Right lobe of liver (tissue), 6 donors: ENCODE data around the gene IQCF2. TPM values are rescaled to one million over a fixed set of nuclear protein-coding genes. Genes with fewer than 3 reads are reported as not detected.

Experiments
- ATAC-seq, 4 donors: fragments of 200-7000 bp; cut with Tn5 transposase; one replicate each; pipeline ENCODE4 v1.9.1; 2020; ENCODE audit warnings: mild to moderate bottlenecking in 4 of 4, moderate library complexity in 4 of 4
- DNase-seq, 3 donors: peaks; one replicate each; pipeline ENCODE4 v3.0.0-alpha.2; 2020
- H3K27ac ChIP-seq, 3 donors: fragments of 200-600 bp; one replicate each; pipeline ENCODE4 v1.8.0; 2022
- H3K27me3 ChIP-seq, 2 donors: fragments of 200-600 bp; one replicate each; pipeline ENCODE4 v1.8.0; 2022
- H3K36me3 ChIP-seq, 4 donors: fragments of 200-600 bp; sonication (generic) in 1 of 4; one replicate each; pipeline versions ENCODE4 v1.5.1 to v1.8.0; 2017 to 2022; ENCODE audit warnings: control low read depth in 1 of 4
- H3K4me1 ChIP-seq, 4 donors: fragments of 200-600 bp; sonication (generic) in 1 of 4; one replicate each; pipeline versions ENCODE4 v1.5.1 to v1.8.0; 2017 to 2022; ENCODE audit warnings: control low read depth in 1 of 4
- H3K4me3 ChIP-seq, 3 donors: fragments of 200-600 bp; one replicate each; pipeline ENCODE4 v1.8.0; 2022
- H3K9me3 ChIP-seq, 4 donors: fragments of 200-600 bp; sonication (generic) in 1 of 4; one replicate each; pipeline versions ENCODE4 v1.5.1 to v1.8.0; 2017 to 2022; ENCODE audit warnings: control low read depth in 1 of 4
- POLR2A ChIP-seq: fragments of 450-650 bp; IDR thresholded peaks from one replicate; pipeline ENCODE4 v1.6.1; 2017; ENCODE audit warnings: antibody characterized with exemption, mild to moderate bottlenecking
- WGBS: methylation state at CpG from one replicate; pipeline ENCODE4 v1.1.6; 2018; ENCODE audit warnings: low coverage, low lambda C conversion rate; ENCODE audit not compliant: insufficient coverage; ENCODE audit errors: missing lambda C conversion rate; 5-methylcytosine and 5-hydroxymethylcytosine counted together
- intact Hi-C, 2 donors: fragments of 100-400 bp; cut with DNase I; formaldehyde crosslinking; loops; one replicate each; pipeline versions ENCODE4 v1.11.2 to v1.14.1; 2022
- total RNA-seq, 6 experiments: library from RNA; depleted of rRNA in 2 of 6; stranded (reverse); fragments of >200 nt in 2 of 6; fragmentation: NEBNext Ultra II Directional in 3 of 6; extraction: Animal tissue kit (Norgen Biotek cat#: 25700) in 3 of 6; gene quantifications; one replicate each; pipeline versions ENCODE4 v1.1.0 to v1.2.4, GENCODE V29; 2016 to 2023
- TF ChIP-seq, protein P1 (sequence below), 4 donors: fragments of 200-600 bp in 3 of 4; fragments of 450-650 bp in 1 of 4; IDR thresholded peaks; one replicate each; pipeline versions ENCODE4 v1.5.1 to v1.8.0; 2016 to 2022; ENCODE audit warnings: antibody characterized with exemption in 4 of 4, mild to moderate bottlenecking in 2 of 4
- donor health status: DM: no; HTN: yes; CAD: no.
- donor health status: DM: no; HTN: no; CAD: no.
- donor health status: DM: no; HTN: no; CAD: no.
- donor health status: DM: no; HTN: yes; CAD: no.
- donor health status: DM: no; HTN: yes; CAD: no.

Gene IQCF2
- total RNA-seq, 6 experiments from 2014 or later, result not detected

DNA sequence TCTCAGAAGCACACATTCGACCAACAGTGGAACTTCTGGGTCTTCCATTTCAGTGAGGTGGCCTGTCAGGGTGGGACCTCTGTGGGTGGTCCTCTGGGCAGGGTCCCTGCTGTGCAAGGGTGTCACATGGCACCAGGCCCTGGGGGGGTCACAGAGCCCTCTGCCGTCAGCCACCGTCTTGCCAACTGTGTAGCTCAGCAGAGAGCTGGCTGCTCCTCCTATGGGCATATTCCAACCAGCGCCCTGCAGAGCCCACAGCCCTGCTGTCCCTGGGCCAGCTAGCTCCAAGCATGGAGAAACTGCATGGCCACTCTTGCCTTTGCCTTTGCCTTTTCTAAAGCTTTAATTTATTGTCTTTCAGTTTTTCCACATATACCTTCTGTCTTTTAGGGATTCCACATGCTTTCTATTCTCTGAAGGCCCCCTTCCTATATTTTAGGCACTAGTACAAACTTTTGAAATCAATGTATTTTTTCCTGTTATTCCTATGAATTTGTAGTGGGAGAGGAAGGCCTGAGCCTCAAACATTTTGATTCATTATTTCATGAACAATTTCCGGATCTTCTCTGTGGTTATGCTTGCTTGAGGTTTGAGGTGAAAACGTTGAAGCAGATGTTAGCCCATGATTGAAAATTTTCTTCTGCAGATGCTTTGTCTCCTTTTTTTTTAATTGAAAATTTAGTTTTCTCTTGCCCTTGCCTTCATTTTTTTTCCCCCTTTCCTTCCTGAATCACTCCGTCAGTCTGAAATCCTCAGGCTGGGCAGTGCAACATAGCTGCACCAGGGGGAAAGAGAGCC is 30.0 kb downstream of the IQCF2 start:
- no peak overlapping the region for H3K4me3 ChIP-seq
- DNase-seq (no peak), ATAC-seq (no peak)
- no peaks in the 10 kb centered on the region for H3K27me3 ChIP-seq
- intact Hi-C loops, result no loop called here
- H3K4me1 ChIP-seq, result no peaks in the 10 kb centered on the region
- TF ChIP-seq POLR2A, result no peak
- TF ChIP-seq, protein P1, sequence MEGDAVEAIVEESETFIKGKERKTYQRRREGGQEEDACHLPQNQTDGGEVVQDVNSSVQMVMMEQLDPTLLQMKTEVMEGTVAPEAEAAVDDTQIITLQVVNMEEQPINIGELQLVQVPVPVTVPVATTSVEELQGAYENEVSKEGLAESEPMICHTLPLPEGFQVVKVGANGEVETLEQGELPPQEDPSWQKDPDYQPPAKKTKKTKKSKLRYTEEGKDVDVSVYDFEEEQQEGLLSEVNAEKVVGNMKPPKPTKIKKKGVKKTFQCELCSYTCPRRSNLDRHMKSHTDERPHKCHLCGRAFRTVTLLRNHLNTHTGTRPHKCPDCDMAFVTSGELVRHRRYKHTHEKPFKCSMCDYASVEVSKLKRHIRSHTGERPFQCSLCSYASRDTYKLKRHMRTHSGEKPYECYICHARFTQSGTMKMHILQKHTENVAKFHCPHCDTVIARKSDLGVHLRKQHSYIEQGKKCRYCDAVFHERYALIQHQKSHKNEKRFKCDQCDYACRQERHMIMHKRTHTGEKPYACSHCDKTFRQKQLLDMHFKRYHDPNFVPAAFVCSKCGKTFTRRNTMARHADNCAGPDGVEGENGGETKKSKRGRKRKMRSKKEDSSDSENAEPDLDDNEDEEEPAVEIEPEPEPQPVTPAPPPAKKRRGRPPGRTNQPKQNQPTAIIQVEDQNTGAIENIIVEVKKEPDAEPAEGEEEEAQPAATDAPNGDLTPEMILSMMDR (IDR thresholded peaks at IDR 0.05), result no peak
- H3K36me3 ChIP-seq, result no peaks in the 10 kb centered on the region
- no peaks in the 10 kb centered on the region for H3K9me3 ChIP-seq
- WGBS, result 58% methylated on average over 2 of the region's 7 CpGs
- no peak overlapping the region for H3K27ac ChIP-seq

DNA sequence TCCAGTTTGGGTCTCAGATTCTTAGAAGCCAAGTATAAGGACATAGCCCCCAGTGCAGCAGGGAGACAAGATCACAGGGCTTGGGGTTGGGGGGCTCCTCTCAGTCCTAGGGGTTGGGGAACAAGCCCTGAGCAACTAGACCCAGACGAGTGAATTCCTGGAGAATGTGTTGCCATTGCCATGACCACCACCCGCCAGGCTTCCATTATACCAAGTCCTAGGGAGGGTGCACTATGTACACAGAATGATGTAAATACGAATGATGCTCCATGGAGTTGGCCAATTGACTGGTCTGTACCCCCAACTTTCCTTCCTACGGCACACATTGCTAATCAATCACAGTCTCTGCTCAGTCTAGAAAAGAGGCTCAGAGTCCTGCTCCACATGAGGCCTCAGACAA is 33.0 kb downstream of the IQCF2 start:
- ATAC-seq (no peak), DNase-seq (no peak)
- Histone ChIP-seq H3K9me3 (no peaks in the 10 kb centered on the region), H3K36me3 (no peaks in the 10 kb centered on the region), H3K27me3 (no peaks in the 10 kb centered on the region), H3K4me1 (no peaks in the 10 kb centered on the region), H3K4me3 (no peak overlapping the region), H3K27ac (no peak overlapping the region)
- intact Hi-C loops, result no loop called here
- TF ChIP-seq POLR2A, result no peak
- TF ChIP-seq, protein P1 (IDR thresholded peaks at IDR 0.05), result no peak
- WGBS, result no CpG with 5 or more reads among the region's 4 CpGs

DNA sequence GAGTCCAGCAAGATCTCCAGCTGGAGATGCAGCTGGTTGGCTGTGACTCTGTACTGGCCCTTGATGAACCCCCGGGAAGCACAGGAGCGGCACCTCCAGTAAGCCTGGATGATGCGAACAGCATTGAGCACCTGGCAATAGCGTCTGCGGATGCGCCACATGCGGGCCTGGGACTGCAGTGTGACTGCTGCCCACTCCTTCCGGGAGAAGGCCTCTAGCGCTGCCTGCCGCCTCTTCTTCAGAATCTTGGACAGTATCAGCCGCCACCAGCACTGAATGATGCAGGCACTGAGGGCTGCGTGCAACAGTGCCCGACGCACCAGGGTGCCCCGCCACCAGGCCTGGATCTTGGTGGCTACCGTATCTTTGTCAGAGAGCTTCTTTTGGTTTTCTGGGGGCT is 33.5 kb downstream of the IQCF2 start:
- DNase-seq, result no peak
- Histone ChIP-seq H3K36me3 (no peaks in the 10 kb centered on the region), H3K27ac (no peak overlapping the region), H3K9me3 (no peaks in the 10 kb centered on the region), H3K4me1 (no peaks in the 10 kb centered on the region), H3K4me3 (no peak overlapping the region), H3K27me3 (no peaks in the 10 kb centered on the region)
- intact Hi-C loops, result no loop called here
- WGBS, result 75% methylated on average over 2 of the region's 16 CpGs
- ATAC-seq, result no peak
- TF ChIP-seq POLR2A, result no peak
- TF ChIP-seq, protein P1 (IDR thresholded peaks at IDR 0.05), result no peak

DNA sequence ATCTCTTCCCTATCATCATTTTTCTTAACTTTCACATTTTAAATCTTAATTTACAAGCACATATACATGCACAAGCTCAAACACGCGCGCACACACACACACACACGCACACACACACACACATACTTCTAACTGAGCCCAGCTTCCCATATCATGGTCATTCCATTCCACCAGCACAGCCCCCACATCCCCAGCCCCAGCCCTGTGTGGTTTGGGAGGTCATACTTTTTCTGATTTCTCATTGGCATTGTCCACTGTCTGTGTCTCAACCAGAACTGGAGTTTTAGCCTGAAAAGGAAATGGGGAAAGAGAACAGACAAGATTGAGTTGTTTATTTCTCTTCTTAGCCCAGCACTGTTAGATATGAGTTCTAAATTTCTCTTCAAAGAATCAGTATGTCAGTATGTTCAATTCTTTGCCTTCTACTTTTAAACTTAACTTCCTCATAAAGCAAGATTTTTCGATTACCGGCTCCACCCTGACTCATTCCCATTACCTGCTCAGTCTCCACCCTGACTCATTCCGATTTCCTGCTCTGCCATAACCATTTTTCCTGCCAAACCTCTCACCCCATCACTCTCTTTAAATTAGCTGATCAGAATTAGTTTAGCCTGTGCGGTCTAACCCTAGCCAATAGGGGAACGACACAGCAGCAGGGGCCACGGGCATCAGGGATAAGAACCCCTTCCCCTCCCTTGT is 35.3 kb downstream of the IQCF2 start:
- intact Hi-C loops, result no loop called here
- Histone ChIP-seq H3K4me3 (no peak overlapping the region), H3K4me1 (no peaks in the 10 kb centered on the region), H3K9me3 (no peaks in the 10 kb centered on the region), H3K27ac (no peak overlapping the region), H3K36me3 (no peaks in the 10 kb centered on the region), H3K27me3 (no peaks in the 10 kb centered on the region)
- ATAC-seq (no peak), DNase-seq (no peak)
- 69% methylated on average over 10 of the region's 10 CpGs for WGBS
- TF ChIP-seq POLR2A, result no peak
- TF ChIP-seq, protein P1 (IDR thresholded peaks at IDR 0.05), result no peak
